Vagina (tissue), 2 donors: ENCODE measurements around the gene CDK14.

Experiments used
- POLR2A ChIP-seq, 2 donors: fragments of 450-650 bp; IDR thresholded peaks; one replicate each; pipeline ENCODE4 v1.6.1; 2017; ENCODE audit warnings: antibody characterized with exemption in 2 of 2, mild to moderate bottlenecking in 2 of 2, moderate library complexity in 2 of 2
- POLR2AphosphoS5 ChIP-seq, 2 donors: sonication (generic); formaldehyde crosslinking; IDR thresholded peaks; one replicate each; pipeline ENCODE4 v1.9.0; 2017; ENCODE audit warnings: antibody characterized with exemption in 2 of 2, mild to moderate bottlenecking in 2 of 2, low read depth in 1 of 2; ENCODE audit not compliant: insufficient read depth in 1 of 2
- TF ChIP-seq, protein P1 (sequence below), 3 experiments: fragments of 450-650 bp in 2 of 3; fragments of 200-600 bp in 1 of 3; sonication (generic) in 1 of 3; IDR thresholded peaks; one replicate each; pipeline ENCODE4 v1.5.1; 2017 to 2019; ENCODE audit warnings: antibody characterized with exemption in 3 of 3, mild to moderate bottlenecking in 2 of 3, moderate library complexity in 2 of 3

DNA sequence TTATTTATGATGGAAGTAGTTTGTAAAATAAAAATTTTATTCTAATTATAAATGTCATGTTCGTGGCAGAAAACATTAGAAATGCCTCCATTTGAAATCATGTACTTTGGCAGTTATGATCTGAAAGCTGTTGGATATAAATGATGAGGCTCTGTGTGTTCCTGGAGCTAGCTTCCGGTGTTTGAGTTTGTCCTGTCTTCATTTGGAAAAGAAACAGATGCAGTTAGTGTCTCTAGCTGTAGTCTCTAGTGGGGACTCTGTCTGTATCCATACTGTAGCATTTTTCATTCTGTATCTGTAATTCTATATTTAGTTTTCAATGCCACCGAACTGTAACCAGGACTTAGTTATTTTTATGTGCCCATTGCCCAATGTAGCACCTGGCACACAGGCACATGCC, 471.1 kb downstream of the CDK14 start:
- TF ChIP-seq, protein P1, sequence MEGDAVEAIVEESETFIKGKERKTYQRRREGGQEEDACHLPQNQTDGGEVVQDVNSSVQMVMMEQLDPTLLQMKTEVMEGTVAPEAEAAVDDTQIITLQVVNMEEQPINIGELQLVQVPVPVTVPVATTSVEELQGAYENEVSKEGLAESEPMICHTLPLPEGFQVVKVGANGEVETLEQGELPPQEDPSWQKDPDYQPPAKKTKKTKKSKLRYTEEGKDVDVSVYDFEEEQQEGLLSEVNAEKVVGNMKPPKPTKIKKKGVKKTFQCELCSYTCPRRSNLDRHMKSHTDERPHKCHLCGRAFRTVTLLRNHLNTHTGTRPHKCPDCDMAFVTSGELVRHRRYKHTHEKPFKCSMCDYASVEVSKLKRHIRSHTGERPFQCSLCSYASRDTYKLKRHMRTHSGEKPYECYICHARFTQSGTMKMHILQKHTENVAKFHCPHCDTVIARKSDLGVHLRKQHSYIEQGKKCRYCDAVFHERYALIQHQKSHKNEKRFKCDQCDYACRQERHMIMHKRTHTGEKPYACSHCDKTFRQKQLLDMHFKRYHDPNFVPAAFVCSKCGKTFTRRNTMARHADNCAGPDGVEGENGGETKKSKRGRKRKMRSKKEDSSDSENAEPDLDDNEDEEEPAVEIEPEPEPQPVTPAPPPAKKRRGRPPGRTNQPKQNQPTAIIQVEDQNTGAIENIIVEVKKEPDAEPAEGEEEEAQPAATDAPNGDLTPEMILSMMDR (IDR thresholded peaks at IDR 0.05): no peak
- TF ChIP-seq POLR2A (IDR thresholded peaks at IDR 0.05) (no peak), POLR2AphosphoS5 (IDR thresholded peaks at IDR 0.05; ENCODE audit: insufficient read depth in 1 of 2, low read depth in 1 of 2) (no peak)
